ENCODE data around the gene FCHSD2. TPM values are rescaled to one million over a fixed set of nuclear protein-coding genes. Genes with fewer than 3 reads are reported as not detected.

Gene FCHSD2
- total RNA-seq, 4 donors from 2014 or later: 5.7 to 16.8 (median 7.9) TPM

- H3K36me3 ChIP-seq: no peaks in the 10 kb centered on the region
- no peaks in the 10 kb centered on the region for H3K27me3 ChIP-seq
- 94% methylated on average over 3 of the region's 3 CpGs for WGBS
- H3K9me3 ChIP-seq: no peaks in the 10 kb centered on the region
- H3K27ac ChIP-seq: no peak overlapping the region
- H3K4me1 ChIP-seq: no peaks in the 10 kb centered on the region
- TF ChIP-seq EP300 (IDR thresholded peaks at IDR 0.05) (no peak), POLR2A (IDR thresholded peaks at IDR 0.05) (no peak), CTCF (IDR thresholded peaks at IDR 0.05) (no peak), POLR2AphosphoS5 (IDR thresholded peaks at IDR 0.05) (no peak)
- no peak for DNase-seq (ENCODE audit: low spot score in 2 of 2)
- H3K4me3 ChIP-seq: no peak overlapping the region
These were observed 182.0 kb downstream of the FCHSD2 start for GRCh38 chr11:72959998-72960731.

GRCh38 chr11:72958791-72959190 lies 183.3 kb downstream of the FCHSD2 start:
- no peak for DNase-seq (ENCODE audit: low spot score in 2 of 2)
- Histone ChIP-seq H3K4me3 (no peak overlapping the region), H3K27me3 (no peaks in the 10 kb centered on the region), H3K9me3 (no peaks in the 10 kb centered on the region), H3K4me1 (no peaks in the 10 kb centered on the region), H3K36me3 (no peaks in the 10 kb centered on the region), H3K27ac (no peak overlapping the region)
- 88% methylated on average over 2 of the region's 2 CpGs for WGBS
- TF ChIP-seq POLR2AphosphoS5 (IDR thresholded peaks at IDR 0.05): no peak
- no peak for TF ChIP-seq EP300 (IDR thresholded peaks at IDR 0.05)

GRCh38 chr11:72955466-72955865 lies 186.7 kb downstream of the FCHSD2 start:
- DNase-seq (ENCODE audit: low spot score in 2 of 2): no peak
- H3K27ac ChIP-seq: no peak overlapping the region
- TF ChIP-seq CTCF (IDR thresholded peaks at IDR 0.05) (no peak), EP300 (IDR thresholded peaks at IDR 0.05) (no peak), POLR2A (IDR thresholded peaks at IDR 0.05) (no peak), POLR2AphosphoS5 (IDR thresholded peaks at IDR 0.05) (no peak)
- no peaks in the 10 kb centered on the region for H3K27me3 ChIP-seq
- no peaks in the 10 kb centered on the region for H3K9me3 ChIP-seq
- H3K36me3 ChIP-seq: no peaks in the 10 kb centered on the region
- no peaks in the 10 kb centered on the region for H3K4me1 ChIP-seq
- H3K4me3 ChIP-seq: no peak overlapping the region
- 33% methylated on average over 1 of the region's 1 CpG for WGBS

GRCh38 chr11:72954860-72955259 lies 187.3 kb downstream of the FCHSD2 start:
- Histone ChIP-seq H3K36me3 (no peaks in the 10 kb centered on the region), H3K4me3 (no peak overlapping the region), H3K27ac (no peak overlapping the region), H3K27me3 (no peaks in the 10 kb centered on the region), H3K9me3 (no peaks in the 10 kb centered on the region), H3K4me1 (no peaks in the 10 kb centered on the region)
- DNase-seq (ENCODE audit: low spot score in 2 of 2): no peak
- 62% methylated on average over 3 of the region's 3 CpGs for WGBS
- TF ChIP-seq POLR2A (IDR thresholded peaks at IDR 0.05) (no peak), EP300 (IDR thresholded peaks at IDR 0.05) (no peak), POLR2AphosphoS5 (IDR thresholded peaks at IDR 0.05) (no peak), CTCF (IDR thresholded peaks at IDR 0.05) (no peak)

- DNase-seq (ENCODE audit: low spot score in 2 of 2): no peak
- Histone ChIP-seq H3K36me3 (no peaks in the 10 kb centered on the region), H3K4me1 (no peaks in the 10 kb centered on the region), H3K9me3 (no peaks in the 10 kb centered on the region), H3K4me3 (no peak overlapping the region), H3K27me3 (no peaks in the 10 kb centered on the region), H3K27ac (no peak overlapping the region)
- TF ChIP-seq POLR2A (IDR thresholded peaks at IDR 0.05): no peak
- no peak for TF ChIP-seq EP300 (IDR thresholded peaks at IDR 0.05)
- TF ChIP-seq CTCF (IDR thresholded peaks at IDR 0.05): no peak
- TF ChIP-seq POLR2AphosphoS5 (IDR thresholded peaks at IDR 0.05): no peak
- 100% methylated on average over 2 of the region's 2 CpGs for WGBS
These were observed 188.5 kb downstream of the FCHSD2 start for GRCh38 chr11:72953637-72954036.

All from suprapubic skin (tissue), 4 donors.